ENCODE measurements around the gene RNF31. TPM values are rescaled to one million over a fixed set of nuclear protein-coding genes. Genes with fewer than 3 reads are reported as not detected.
A peak's percentile ranks its signal among the peaks of the same experiment; 100 is the strongest.

The RNF31 gene
- total RNA-seq, 1 donor, result 38.4 TPM

DNA sequence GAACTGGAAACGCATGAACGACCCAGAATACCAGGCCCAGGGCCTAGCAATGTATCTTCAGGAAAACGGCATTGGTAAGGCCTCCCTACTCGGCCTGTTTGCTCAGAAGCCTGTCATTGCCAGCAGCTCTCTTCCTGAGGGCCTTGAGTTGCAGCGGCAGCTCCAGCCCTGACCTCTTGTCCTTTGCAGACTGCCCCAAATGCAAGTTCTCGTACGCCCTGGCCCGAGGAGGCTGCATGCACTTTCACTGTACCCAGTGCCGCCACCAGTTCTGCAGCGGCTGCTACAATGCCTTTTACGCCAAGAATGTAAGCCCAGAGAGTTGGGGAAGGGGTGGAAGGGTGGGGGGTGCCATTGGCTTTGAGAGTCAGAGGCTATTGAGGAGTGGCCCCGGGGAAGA is 10.0 kb downstream of the RNF31 start:
- H3K4me3 ChIP-seq (ENCODE audit: low read length), result no peak overlapping the region
- H3K9me3 ChIP-seq (ENCODE audit: low read depth, low read length), result no peaks in the 10 kb centered on the region
- H3K4me1 ChIP-seq (ENCODE audit: insufficient read depth, low read length), result peaks cover 17% of the 10 kb centered on the region
- H3K27me3 ChIP-seq (ENCODE audit: insufficient read depth, low read length), result no peaks in the 10 kb centered on the region

DNA sequence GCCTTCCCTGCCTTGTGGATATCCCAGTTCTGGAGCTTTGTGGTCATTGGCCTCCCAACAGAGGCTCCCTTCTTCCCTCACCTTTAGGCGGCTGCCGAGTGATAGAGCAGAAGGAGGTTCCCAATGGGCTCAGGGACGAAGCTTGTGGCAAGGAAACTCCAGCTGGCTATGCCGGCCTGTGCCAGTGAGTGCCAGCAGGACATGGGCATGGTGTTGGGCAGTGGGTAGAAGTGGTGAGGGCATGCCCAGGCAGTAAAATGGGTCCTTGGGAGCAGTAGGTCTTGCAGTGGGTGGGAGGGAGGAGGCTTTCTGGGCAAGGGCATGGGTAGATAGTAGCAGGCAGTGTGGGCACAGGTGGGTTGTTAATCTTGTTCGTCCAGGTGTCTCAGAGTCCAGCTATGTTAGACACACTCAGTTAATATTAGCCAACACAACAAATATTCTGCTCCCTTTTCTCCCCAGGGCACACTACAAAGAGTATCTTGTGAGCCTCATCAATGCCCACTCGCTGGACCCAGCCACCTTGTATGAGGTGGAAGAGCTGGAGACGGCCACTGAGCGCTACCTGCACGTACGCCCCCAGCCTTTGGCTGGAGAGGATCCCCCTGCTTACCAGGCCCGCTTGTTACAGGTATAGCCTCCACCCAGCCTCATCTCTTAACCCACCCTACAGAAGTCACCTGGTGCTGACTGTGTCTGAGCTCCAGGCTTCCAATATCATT is 12.6 kb downstream of the RNF31 start:
- Histone ChIP-seq H3K4me3 (ENCODE audit: low read length) (no peak overlapping the region), H3K9me3 (ENCODE audit: low read depth, low read length) (no peaks in the 10 kb centered on the region), H3K27me3 (ENCODE audit: insufficient read depth, low read length) (no peaks in the 10 kb centered on the region), H3K4me1 (ENCODE audit: insufficient read depth, low read length) (peaks cover 43% of the 10 kb centered on the region)

GRCh38 chr14:24160499-24160849 is 13.2 kb downstream of the RNF31 start:
- Histone ChIP-seq H3K4me3 (ENCODE audit: low read length) (no peak overlapping the region), H3K4me1 (ENCODE audit: insufficient read depth, low read length) (peaks cover 49% of the 10 kb centered on the region), H3K9me3 (ENCODE audit: low read depth, low read length) (no peaks in the 10 kb centered on the region), H3K27me3 (ENCODE audit: insufficient read depth, low read length) (no peaks in the 10 kb centered on the region)

DNA sequence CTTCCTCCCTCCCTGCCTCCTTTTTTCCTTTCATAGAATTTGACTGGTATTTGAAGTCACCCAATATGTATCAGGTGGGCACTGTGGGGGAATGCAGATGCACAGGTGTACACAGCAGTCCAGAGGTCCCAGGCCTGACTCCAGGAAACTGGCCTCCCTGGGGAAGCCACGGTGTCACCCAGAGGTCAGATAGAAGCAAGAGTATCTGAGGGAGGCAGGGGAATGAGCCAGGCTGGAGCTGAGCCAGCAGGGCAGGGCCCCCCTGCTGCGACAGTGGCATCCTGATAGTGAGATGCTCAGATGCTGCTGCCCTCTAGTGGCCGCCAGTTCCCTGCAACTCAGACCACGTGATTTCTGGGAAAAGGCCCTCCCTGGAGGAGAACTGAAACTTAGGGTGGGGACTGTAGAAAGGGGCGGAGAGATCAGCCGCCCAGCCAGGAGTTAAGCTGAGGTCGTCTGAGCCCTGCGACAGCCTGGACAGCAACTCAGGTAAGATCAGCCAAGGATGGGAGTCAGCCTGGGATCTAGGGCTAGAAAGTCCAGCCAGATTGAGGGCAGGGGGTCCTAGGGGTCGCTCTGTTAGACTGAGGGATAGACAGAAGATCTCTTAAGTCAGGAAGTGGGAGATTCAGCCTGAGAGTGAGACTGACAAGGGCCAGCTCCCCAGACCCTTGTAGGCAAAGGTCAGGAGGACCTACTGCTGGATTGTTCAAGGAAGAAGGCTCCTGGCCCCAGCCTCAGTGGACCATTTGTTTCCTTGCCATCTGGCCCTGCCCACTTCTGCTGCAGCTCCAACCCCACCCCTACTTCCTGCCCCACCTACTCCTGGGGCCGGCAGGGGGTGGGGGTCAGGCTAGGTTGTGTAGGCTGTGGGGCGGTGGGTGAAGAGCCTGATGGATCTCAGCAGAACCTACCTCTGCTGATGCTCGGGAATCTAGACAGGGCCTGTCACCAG is 13.8 kb downstream of the RNF31 start, which contains the start of gene IRF9:
TSS of gene IRF9 (plus strand) at position 416 of the 955 bp plus-strand sequence. CDS start 880 bp downstream, outside the sequence.
- Histone ChIP-seq H3K27me3 (ENCODE audit: insufficient read depth, low read length) (no peaks in the 10 kb centered on the region), H3K4me3 (ENCODE audit: low read length) (peak within 1 kb of the TSS; percentile 76), H3K9me3 (ENCODE audit: low read depth, low read length) (no peaks in the 10 kb centered on the region), H3K4me1 (ENCODE audit: insufficient read depth, low read length) (peaks cover 55% of the 10 kb centered on the region)

GRCh38 chr14:24162093-24162492 is 14.8 kb downstream of the RNF31 start:
- peaks cover 64% of the 10 kb centered on the region for H3K4me1 ChIP-seq (ENCODE audit: insufficient read depth, low read length)
- H3K9me3 ChIP-seq (ENCODE audit: low read depth, low read length), result no peaks in the 10 kb centered on the region
- H3K4me3 ChIP-seq (ENCODE audit: low read length), result peak overlapping the region; percentile 76
- H3K27me3 ChIP-seq (ENCODE audit: insufficient read depth, low read length), result no peaks in the 10 kb centered on the region

- Histone ChIP-seq H3K27me3 (ENCODE audit: insufficient read depth, low read length) (no peaks in the 10 kb centered on the region), H3K4me3 (ENCODE audit: low read length) (no peak overlapping the region), H3K4me1 (ENCODE audit: insufficient read depth, low read length) (peaks cover 69% of the 10 kb centered on the region), H3K9me3 (ENCODE audit: low read depth, low read length) (no peaks in the 10 kb centered on the region)
Measured at GRCh38 chr14:24164518-24164991, 17.3 kb downstream of the RNF31 start.

- Histone ChIP-seq H3K4me3 (ENCODE audit: low read length) (no peak overlapping the region), H3K4me1 (ENCODE audit: insufficient read depth, low read length) (peaks cover 67% of the 10 kb centered on the region), H3K27me3 (ENCODE audit: insufficient read depth, low read length) (no peaks in the 10 kb centered on the region), H3K9me3 (ENCODE audit: low read depth, low read length) (no peaks in the 10 kb centered on the region)
Measured at GRCh38 chr14:24165785-24166184, 18.5 kb downstream of the RNF31 start.

GRCh38 chr14:24167469-24168114 is 20.3 kb downstream of the RNF31 start:
- Histone ChIP-seq H3K27me3 (ENCODE audit: insufficient read depth, low read length) (no peaks in the 10 kb centered on the region), H3K4me1 (ENCODE audit: insufficient read depth, low read length) (peaks cover 76% of the 10 kb centered on the region), H3K4me3 (ENCODE audit: low read length) (no peak overlapping the region), H3K9me3 (ENCODE audit: low read depth, low read length) (no peaks in the 10 kb centered on the region)

DNA sequence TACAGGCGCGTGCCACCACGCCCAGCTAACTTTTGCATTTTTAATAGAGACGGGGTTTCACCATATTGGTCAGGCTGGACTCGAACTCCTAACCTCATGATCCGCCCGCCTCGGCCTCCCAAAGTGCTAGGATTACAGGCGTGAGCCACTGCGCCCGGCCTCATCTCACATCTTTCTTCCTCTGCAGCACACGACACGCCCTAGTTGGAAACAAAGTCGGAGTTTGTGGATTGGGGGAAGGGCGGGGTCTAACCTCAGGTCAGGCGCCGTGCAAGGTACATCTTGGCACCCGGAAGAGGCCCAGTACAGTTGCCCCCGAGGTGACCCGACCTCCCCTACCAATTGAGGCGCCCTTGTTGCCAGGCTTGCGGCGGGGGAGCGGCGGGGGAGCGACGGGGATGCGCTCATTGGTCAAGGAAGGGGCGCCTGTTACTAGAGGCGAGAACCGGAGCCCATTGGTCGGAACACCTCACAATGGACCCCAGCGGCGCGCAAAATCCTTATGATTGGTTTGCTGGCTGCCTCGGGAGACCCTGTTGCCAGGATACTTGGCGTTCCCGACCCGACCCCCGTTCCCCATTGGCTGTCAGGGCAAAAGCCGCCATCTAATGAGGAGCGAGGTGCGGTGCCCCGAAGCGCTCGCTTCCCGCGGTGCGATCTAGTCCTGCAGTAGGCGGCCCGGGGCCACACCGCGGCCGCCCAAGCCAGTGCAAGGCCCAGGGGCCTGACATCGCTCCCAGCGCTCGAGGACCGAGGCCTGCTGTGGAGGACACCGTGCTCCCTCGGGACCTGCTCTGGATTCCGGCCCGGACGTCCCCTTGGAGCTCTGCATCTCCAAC is 24.3 kb downstream of the RNF31 start, which contains the start of gene REC8:
TSS of gene REC8 (plus strand) at position 659 of the 839 bp plus-strand sequence. CDS start 473 bp downstream, outside the sequence.
- Histone ChIP-seq H3K4me1 (ENCODE audit: insufficient read depth, low read length) (peaks cover 36% of the 10 kb centered on the region), H3K27me3 (ENCODE audit: insufficient read depth, low read length) (no peaks in the 10 kb centered on the region), H3K9me3 (ENCODE audit: low read depth, low read length) (no peaks in the 10 kb centered on the region), H3K4me3 (ENCODE audit: low read length) (peak within 1 kb of the TSS; percentile 26)

DNA sequence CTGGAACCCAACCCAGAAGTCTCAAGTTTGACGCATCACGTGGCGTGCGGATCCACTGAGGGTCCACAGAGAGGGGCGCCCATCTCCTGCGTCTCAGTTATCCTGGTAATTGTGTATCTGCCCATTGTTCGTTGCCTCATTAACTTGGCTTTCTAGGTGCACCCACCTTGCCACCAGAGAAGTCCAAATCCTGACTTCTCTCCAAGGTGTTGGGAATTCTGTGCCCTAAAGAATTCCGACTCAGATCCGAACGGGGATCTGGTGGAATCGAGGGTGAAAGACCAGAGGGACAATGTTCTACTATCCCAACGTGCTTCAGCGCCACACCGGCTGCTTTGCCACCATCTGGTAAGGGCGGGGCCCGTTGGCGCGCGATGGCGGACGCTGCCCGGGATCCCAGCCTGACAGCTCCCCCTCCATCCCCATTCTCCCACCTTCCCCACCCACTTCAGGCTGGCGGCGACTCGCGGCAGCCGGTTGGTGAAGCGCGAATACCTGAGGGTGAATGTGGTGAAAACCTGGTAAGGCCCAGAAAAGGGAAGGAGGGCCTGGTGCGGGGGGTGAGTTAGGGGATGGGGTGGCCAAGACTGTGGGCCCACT is 25.1 kb downstream of the RNF31 start:
- H3K4me3 ChIP-seq (ENCODE audit: low read length), result peak overlapping the region; percentile 26
- peaks cover 30% of the 10 kb centered on the region for H3K4me1 ChIP-seq (ENCODE audit: insufficient read depth, low read length)
- H3K27me3 ChIP-seq (ENCODE audit: insufficient read depth, low read length), result no peaks in the 10 kb centered on the region
- H3K9me3 ChIP-seq (ENCODE audit: low read depth, low read length), result no peaks in the 10 kb centered on the region

DNA sequence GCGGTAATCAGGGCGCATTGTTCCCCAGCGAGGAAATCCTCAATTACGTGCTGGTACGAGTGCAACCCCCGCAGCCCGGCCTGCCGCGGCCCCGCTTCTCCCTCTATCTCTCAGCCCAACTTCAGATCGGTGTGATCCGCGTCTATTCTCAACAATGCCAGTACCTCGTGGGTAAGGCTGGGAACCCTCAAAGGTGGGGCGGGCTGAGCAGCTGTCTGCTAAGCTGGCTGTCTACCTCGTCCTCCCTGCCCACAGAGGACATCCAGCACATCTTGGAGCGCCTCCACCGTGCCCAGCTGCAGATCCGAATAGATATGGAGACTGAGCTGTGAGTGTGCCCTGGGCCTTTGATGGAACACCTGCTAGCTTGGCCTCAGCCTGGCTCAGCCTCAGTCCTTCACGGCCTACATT is 25.6 kb downstream of the RNF31 start:
- no peak overlapping the region for H3K4me3 ChIP-seq (ENCODE audit: low read length)
- H3K9me3 ChIP-seq (ENCODE audit: low read depth, low read length), result no peaks in the 10 kb centered on the region
- no peaks in the 10 kb centered on the region for H3K27me3 ChIP-seq (ENCODE audit: insufficient read depth, low read length)
- peaks cover 27% of the 10 kb centered on the region for H3K4me1 ChIP-seq (ENCODE audit: insufficient read depth, low read length)

DNA sequence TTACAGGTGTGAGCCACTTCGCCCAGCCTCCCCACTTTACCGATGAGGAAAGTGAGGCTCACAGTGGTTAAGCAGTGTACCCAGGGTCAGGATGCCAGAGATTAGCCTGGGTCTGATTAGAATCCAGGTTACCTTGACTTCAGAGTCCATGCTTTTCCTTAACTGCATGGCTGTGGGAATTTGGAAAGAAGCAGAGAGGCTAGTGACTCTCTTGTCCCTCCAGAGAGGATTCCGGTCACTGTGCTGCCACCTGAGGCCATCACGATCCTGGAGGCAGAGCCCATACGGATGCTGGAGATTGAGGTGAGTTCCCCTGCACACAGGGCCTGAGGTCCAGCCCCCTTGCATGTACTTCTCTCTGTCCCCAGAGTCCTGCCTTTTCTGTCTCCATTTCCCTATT is 29.3 kb downstream of the RNF31 start:
- no peak overlapping the region for H3K4me3 ChIP-seq (ENCODE audit: low read length)
- H3K4me1 ChIP-seq (ENCODE audit: insufficient read depth, low read length), result peaks cover 11% of the 10 kb centered on the region
- H3K27me3 ChIP-seq (ENCODE audit: insufficient read depth, low read length), result no peaks in the 10 kb centered on the region
- H3K9me3 ChIP-seq (ENCODE audit: low read depth, low read length), result no peaks in the 10 kb centered on the region

- peaks cover 5% of the 10 kb centered on the region for H3K4me1 ChIP-seq (ENCODE audit: insufficient read depth, low read length)
- H3K27me3 ChIP-seq (ENCODE audit: insufficient read depth, low read length), result no peaks in the 10 kb centered on the region
- H3K9me3 ChIP-seq (ENCODE audit: low read depth, low read length), result no peaks in the 10 kb centered on the region
- H3K4me3 ChIP-seq (ENCODE audit: low read length), result no peak overlapping the region
Measured at GRCh38 chr14:24177041-24177825, 29.9 kb downstream of the RNF31 start.

Measured in mononuclear cell (primary cell).